AG08395 (cell line): Measurements from ENCODE around the gene ITGA2B.
"Not testable (repeated sequence)": the region's sequence is repeated elsewhere in the genome, so short reads cannot be mapped to it uniquely, and the experiment has no call there.

Source experiments
- DNase-seq: peaks from one replicate; pipeline ENCODE4 v3.0.0; 2012; ENCODE audit warnings: mixed read lengths, low spot score

ITGA2B gene

GRCh38 chr17:44389281-44389680 is at the start of gene ITGA2B:
ITGA2B (minus strand) TSS chr17:44389649; CDS start chr17:44389473, 176 bp downstream.
- DNase-seq: no peak

- no peak for DNase-seq
Measured at GRCh38 chr17:44439168-44439567, 49.7 kb upstream of the ITGA2B start.

- no peak for DNase-seq
Measured at GRCh38 chr17:44438636-44439035, 49.2 kb upstream of the ITGA2B start.

GRCh38 chr17:44436336-44436735 is 46.9 kb upstream of the ITGA2B start:
- no peak for DNase-seq

- DNase-seq: no peak
Measured at GRCh38 chr17:44432254-44433157, 43.1 kb upstream of the ITGA2B start.

- no peak for DNase-seq
Measured at GRCh38 chr17:44424828-44425461, 35.5 kb upstream of the ITGA2B start.

- DNase-seq: peak; percentile 14
Measured at GRCh38 chr17:44417553-44417952, 28.1 kb upstream of the ITGA2B start.

- no peak for DNase-seq
Measured at GRCh38 chr17:44416558-44417289, 27.3 kb upstream of the ITGA2B start.

- DNase-seq: no peak
Measured at GRCh38 chr17:44414394-44415155, 25.1 kb upstream of the ITGA2B start.

- DNase-seq: no peak
Measured at GRCh38 chr17:44409309-44410028, 20.0 kb upstream of the ITGA2B start.

GRCh38 chr17:44408786-44409185 is 19.3 kb upstream of the ITGA2B start:
- no peak for DNase-seq

- DNase-seq: no peak
Measured at GRCh38 chr17:44402564-44403172, 13.2 kb upstream of the ITGA2B start.

- DNase-seq: peak; percentile 32
Measured at GRCh38 chr17:44400226-44400847, 10.9 kb upstream of the ITGA2B start.

GRCh38 chr17:44398692-44399691 is 9.5 kb upstream of the ITGA2B start:
- DNase-seq: no peak

GRCh38 chr17:44397479-44398440 is 8.3 kb upstream of the ITGA2B start:
- no peak for DNase-seq

- DNase-seq: no peak
Measured at GRCh38 chr17:44396946-44397345, 7.5 kb upstream of the ITGA2B start.

GRCh38 chr17:44394833-44395232 is 5.4 kb upstream of the ITGA2B start:
- DNase-seq: no peak

GRCh38 chr17:44394112-44394511 is 4.7 kb upstream of the ITGA2B start:
- not testable (repeated sequence) for DNase-seq
